ENCODE data around the gene PRKCQ.

The PRKCQ gene

DNA sequence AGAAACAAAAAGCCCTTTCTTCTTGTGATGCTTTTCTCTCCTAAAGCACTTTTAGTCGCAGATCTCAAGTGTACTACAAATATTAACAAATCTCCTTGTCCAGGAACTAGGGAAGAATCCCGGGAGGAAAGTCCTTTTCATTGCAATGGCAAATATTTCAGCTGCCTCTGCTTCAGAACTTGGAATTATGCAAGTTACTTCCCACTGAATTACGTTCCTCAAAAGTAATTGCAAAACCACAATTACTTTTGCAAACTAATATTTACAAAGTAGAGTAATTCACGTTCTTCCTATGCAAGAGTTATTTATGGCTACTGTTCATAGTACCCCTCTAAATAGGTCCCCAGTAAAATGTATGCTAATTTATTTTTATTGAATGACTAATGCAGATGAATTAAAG, 14.5 kb downstream of the PRKCQ start:
- DNase-seq: no peak

DNA sequence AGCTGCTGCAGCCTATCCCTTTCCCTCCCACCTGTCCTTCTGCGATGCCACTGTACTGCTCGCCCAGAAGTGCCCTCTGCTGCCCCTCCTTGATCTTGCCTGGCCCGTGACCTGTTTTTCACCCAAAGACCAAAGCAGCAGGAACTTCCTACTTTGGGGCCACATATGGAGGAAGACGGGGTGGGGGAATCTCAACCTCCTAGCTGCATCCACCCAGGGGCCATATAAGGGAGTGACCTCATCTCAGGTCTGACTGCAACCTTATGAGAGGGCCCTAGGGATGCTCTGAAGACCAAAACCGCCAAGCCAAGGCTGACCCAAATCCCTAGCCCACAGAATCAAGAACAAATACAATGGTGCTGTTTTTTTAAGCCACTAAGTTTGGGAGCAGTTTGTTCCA, 15.7 kb downstream of the PRKCQ start:
- DNase-seq: no peak

DNA sequence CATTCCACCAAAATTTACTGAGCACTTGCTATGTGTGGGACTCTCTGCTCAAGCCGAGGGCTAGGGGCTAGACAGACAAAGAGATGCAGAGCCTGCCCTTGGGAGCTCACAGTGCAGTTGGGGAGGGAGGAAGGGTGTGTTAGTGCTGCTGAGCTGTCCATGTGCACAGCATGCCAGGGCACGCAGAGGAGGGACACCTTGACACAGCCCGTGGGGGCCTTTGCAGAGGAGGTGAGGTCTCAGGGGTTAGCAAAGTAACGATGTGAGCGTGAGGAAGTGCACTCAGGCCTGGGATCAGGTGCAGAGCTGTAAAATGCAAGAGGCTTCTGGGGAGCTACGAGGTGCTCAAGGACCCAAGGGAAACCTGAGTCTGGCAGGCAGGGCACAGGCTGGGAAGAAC, 16.3 kb downstream of the PRKCQ start:
- no peak for DNase-seq

DNA sequence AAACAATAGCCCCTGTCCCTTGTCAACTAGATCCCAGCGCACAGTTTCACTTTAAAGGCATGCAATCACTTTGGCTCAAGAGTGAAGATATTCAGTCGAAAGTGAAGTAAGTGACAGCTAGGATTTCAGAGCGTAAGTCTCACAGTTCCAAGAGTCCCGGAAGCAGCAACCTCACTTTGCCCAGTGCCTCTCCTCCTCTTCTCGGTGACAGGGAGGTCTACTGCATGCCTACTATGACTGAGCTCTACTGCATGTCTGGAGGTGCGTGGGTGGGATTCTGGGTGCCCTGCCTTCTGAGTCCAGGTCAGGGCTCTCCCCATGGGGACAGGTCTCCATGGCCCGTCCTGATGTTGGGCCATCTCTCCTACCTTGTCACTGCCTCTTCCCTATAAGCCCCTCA, 17.0 kb downstream of the PRKCQ start:
- DNase-seq: peak; percentile 52

DNA sequence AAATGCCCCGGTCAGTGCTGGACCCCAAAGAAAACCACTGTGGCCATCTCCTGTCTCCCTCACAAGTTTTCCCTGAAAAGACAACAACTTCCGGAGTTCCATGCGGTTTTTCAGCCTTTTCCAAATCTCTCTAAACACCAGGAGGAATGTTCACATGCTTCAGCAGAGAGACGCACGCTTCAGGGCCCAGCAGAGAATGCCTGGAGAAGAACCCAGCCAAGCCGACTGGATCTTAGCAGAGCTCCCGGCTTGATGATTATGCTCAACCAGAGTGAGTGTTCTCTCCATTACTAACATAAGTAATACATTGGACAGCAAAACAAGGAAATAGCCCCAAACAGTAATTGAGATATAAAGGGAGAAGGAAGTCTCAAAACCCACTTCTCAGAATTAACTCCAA, 17.9 kb downstream of the PRKCQ start:
- DNase-seq: no peak

DNA sequence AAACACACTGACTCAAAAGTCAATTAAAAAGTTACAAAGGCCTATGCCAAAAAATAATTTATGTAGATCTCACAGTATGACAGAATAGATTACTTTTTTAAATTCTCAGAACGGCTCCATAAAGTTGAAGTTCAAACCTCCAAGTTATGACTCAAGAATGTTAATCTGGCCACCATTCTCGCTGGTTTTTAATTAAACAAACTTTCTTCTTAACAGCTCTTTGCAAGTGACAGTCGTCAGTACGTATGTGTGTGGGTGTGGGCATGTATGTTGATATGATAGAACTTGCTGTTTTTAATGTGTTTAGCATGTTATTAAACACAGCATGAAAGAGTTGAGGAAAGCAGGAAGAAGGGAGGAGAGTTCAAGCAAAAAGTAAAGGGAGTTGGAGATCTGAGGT, 18.5 kb downstream of the PRKCQ start:
- no peak for DNase-seq

DNA sequence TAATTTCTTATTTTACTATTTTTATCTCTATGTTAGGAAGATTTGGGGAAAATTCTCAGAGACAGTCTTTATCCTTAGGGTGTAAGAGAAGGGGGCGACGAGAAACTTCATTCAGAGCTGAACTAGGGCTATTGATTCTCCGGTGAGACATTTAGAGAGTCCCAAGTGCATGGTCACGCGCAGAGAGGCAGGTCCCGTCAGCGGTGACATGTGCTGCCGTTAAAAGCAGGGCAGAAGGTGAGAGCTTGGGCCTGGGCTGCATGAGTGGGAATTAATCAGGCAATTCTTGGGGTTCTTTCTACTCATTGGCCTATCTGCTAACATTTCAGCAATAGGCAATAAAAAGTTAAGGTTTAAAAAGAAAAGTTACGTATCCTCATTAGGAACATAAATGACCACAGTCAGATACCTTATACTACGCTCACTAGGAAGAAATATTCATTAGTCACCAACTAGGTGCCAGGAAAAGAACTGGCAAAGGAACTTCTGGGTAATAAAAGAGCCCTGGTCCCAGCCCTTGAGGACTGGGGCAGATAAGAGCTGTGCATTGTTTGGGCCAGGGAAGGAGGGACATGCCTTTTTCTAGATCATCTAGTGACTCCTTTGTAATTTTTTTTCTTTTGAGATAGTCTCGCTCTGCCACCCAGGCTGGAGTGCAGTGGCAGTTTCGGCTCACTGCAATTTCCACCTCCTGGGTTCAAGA, 21.2 kb downstream of the PRKCQ start:
- DNase-seq: no peak

DNA sequence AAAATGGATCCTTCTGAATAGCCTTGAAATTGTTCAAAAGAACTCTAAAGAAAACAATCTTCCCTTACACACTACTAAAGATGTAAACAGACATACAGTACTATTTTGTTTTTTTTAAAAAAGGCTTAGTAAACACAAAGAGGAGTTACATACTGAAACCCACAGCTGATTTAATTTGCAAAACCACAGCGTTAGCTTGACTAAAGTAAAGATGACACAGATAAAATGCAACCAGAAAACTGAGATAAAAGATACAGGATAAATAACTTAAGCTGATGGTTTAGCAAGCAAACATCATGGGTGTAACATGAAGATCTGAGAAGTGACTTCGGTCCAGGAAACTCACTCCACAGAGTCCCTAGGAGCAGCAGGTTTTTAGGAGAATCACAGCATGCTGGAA, 21.8 kb downstream of the PRKCQ start:
- no peak for DNase-seq

DNA sequence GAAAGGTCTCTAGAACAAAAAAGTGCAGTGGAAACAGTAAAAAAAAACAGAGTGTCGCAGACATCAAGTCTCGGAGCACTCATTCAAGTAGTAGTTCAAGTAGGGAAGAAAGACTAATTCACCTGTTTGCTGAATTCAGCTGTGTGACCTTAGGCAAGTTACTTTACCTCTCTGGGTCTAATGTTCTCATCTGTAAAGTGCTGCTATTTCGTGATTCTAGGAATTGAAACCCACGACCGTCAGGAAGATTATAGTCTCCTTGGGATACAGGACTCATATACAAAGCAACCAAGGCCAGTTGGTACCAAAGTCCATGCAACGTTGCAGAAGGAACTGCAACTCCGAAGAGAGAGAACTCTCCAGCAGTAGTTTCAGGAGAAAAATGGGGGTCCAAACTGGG, 26.1 kb downstream of the PRKCQ start:
- DNase-seq: no peak

DNA sequence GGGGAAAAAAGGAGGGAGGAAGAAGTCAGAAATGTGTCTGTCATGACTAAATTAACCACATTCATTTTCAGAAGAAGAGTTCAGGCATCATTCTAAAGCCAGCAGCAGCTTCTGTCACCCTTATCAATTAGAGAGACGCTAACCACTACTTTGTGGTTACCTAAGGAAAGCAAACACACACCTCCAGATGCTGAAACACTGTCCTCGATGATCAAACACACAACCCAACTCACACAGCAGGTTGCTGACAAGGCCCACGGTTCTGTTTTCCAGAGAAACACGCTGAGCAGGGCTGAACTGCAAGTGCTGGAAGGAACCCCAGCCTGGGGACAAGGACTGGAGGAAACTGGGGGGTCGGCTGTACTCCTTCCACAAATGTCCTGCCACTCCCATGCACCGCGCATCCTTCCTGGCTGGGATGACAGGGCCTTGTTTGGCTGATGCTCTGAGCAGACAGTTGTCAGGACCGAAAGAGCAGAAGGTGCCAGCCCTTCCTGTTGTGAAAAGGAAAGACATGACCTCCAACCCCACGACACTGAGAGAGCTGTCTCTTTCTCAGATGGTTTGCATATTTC, 36.6 kb downstream of the PRKCQ start:
- DNase-seq: peak; percentile 45

DNA sequence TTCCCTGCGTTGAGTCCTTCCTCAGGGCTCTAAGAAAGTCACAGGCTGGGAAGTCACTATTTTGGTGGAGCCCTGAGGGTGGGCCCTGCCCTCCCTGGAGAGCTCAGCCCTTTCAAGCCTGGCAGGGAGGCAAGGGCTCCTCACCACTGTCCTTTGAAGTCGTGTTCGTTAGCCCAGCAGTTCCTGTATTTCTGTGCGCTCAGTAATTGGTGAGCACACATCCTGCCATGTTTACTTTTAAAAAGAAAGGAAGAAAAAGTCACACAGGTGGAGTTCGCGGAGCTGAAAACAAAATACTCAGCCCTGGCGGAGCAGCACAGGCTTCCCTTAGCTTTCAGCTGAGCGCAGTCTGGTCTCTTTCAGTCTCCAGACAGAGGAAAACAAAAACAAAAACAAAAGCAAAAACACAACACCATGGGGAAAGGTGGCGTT, 37.1 kb downstream of the PRKCQ start:
- DNase-seq: peak; percentile 24

DNA sequence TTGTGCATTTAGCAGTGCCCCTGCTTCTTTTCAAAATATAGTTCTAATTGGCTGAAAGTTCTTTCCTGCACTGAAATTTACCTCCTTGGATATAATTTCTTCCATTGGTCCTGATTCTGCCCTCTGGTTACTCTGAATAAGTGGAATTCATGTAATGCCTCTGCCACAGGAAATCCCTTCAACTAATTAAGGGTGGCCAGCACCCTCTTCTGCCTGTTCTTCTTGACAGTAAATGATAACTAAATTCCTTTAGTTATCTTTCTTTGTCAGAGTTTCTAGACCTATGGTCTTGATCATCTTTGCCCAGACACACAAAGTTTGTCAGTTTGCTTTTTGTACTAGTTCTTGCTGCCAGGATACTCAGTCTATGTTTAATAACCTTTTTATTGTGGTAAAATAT, 40.2 kb downstream of the PRKCQ start:
- DNase-seq: no peak

DNA sequence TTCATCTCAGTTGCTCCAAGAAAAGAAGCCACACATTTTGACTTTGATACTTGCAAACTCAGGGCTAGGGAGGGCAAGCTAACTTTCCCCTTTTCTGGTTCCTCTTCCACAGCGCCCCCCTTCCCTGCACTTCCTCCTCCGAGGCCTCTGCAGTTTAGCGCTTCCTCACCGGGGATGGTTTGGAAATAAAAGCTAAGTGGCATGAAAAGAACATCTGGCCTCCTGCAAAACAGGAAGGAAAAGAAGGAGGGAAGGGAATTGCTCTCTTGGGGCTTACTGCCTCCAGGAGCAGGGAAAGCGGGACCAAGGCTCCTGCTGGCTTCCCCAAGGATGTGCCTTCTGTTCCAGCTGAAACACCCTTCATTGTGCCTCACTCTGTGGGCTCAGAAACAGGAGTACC, 42.3 kb downstream of the PRKCQ start:
- DNase-seq: no peak

DNA sequence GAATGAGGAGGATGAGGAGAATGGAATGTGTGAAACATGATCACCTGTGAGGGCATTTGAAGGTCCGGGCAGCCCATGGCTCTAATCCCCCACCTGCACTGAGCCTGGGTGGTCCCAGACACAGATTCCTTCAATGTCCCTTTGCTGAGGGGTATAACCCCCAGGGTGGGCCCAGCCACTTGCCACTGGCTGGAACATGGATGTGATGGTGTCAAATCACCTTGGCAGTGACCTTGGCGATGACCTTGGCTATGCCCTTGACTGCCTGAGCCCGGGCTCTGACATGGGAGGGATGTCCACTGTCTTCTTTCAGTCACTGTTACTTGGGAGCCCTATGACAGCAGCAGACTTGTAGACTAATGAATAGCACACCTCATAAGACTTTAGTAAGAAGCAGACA, 44.0 kb downstream of the PRKCQ start:
- DNase-seq: no peak

DNA sequence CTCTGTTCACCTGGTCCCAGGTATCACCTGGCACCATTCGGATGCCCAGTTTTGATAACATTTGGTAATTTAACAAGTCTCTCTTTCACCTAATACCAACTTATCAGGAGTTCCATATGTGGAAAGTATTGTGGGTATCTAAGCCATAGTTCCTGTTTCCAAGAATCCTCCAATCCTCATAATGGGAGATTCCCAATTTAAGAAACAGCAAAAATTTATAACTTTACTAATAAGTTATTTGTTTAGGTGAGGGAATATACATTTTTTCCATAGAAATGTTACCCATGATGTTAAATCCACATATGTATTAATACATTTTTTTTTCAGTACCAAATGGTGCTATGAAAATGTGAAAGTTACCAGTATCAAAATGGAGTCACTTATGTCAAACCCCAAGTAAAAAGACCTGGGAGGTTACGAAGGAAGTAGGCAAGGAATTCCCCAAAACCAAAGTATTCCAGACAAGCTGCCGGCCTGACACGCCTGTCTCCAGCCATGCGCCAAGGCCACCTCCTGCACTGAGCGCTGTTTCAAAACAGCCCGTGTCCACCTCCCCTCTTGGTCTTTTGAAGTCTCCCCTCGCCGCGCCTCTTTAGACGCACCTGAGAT, 44.8 kb downstream of the PRKCQ start:
- no peak for DNase-seq

DNA sequence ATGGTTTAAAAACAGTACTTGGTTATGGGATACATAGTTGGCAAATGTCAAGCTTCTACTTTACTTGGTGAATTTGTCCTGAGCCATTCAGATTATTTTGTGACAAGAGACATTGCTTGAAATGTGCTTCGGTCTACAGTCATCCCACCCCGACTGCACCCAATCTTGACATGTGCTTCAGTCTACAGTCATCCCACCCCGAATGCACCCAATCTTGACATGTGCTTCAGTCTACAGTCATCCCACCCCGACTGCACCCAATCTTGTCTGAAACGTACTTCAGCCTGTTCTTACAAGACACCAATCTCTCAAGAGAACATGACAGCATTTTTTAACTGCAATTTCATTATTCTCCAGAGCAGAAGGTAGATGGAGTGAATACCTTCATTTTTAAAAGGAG, 47.8 kb downstream of the PRKCQ start:
- DNase-seq: no peak

DNA sequence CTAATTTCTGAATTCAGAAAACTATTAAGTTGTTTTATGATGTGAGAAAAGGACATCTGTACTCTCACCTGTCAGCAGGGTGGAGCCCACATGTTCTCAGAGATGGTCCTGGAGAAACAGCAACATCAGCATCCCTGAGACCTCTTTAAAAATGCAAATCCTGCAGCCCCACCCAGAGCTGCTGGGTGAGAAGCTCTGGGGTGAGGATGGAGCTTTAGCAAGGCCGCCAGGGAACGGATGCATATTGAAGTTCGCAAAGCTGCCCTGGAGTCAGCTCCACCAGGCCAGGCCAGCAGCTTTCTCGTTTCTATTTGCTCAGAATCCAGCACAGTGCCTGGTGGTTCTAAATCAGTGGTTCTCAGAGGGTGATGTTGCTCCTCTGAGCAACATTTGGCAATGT, 49.1 kb downstream of the PRKCQ start:
- no peak for DNase-seq

DNA sequence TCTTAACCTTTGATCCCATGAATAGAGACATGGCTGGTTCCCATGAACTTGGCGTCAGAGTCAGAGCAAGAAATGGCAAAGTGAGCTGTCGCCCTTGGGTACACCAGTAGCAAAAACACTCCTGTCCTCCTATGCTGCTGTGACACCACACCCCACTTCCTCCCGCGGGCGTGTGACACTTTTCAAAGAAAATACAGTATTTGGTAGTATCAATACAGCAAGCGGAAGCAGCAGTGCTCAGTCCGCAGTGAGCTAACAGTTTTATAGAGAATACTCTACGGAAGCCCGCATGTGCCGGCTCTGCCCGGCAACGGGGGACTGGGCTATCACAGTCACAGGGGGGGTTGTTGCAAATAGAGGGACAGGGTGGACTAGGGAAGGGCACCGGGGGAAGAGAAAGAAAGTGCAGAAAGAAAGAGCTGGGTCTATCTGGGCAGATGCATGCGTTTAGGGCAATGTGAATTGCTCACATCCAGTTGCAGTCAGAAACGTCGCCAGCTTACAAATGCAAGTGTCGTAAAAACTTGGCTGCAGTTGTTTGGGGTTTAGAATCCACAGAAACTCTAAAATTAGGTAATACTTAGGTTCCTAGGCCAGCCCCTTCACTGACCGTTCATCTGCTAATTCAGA, 49.8 kb downstream of the PRKCQ start:
- peak; percentile 65 for DNase-seq

DNA sequence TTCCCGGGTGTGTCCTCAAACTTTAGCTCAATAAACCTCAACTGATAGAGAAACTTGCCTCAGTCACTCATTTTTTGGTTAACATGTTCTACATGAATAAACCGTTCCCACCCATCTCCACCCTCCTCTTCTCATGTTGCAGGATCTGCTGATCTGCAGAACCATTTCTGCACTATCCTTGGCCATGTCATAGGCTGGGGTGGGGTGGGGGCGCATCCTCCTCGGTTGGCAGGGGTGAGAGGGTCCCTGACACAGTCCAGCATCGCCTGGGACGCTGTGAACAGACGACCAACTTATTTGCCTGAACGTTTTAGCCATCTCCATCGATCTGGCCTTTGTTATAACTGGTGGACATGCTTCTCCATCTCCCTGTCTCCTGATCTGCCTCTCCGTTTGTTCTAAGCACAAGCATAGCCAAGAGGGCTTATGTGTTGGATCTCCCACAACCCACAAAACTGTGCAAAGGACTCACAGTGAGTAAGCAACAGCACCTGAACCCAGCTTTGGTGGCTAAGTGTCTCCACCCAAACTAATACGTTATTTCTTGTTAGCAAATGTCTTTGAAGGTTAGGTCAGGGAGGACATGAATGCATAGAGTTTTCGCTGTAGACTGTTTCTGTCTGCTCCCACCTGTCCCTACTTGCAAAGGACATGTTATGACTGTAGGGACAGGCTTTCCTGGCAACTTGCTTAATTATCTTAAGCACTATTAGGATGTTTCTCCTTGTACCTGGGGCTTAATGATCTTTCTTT, 51.7 kb downstream of the PRKCQ start:
- no peak for DNase-seq

DNA sequence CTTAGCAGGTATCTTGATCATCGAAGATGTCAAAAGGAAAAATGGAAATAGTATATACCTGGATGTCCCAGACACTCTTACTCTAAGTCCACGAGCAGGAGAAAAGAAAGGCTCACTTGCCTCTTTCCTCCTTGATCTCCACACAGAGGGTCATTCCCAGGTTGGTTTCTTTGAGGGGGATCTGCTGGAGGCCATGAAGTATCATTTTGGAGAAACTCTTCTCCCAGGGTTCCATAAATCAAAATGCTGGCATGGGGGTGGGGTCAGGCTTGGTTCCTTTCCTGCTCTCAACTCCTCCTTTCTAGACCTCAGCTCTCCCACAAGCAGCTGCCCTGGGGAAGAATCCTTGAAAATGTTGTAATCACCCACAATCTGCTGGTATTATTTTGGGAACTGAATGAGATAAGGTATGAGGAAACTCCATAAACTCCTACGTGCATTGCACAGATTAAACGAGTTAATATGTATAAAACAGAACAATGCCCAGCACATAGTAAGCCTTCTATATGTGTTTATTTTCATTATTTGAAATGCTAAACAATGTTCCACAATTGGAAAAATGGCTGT, 54.4 kb downstream of the PRKCQ start:
- no peak for DNase-seq

DNA sequence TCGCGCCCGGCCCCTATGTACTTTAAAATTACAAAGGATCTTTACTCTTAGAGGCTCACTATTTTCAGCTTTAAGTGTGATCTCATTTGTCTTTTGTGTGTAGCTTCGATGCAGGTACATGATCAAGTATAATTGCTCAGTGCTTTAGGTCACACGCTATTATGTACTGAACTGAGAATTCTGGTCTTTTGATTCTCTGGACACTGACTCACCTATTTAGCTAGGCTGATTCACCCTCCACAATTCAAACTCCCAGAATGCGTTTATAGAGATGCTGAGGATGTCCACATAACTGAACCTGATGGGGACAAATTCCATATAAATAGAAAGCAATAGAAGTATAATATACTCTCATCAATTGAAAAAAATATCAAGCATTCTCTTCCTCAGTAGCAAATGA, 57.8 kb downstream of the PRKCQ start:
- no peak for DNase-seq

DNA sequence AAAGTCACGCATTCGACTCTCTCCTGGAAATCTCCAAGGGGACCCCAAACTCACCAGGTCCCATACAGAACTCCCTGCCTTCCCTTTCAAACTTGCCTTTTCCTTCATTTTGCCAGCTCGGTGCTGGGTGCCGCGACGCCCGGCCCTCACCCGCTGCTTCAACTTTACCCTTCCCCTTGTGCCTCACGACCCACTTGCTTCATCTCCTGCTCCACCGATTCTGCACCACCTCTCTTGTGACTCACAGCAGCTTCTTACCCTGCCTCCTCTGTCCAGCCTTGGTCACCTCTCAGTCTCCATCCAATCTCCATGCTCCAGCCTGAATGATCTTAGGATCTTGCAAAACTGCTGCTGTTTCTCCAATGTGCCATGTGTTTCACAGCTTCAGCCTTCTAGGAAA, 59.9 kb downstream of the PRKCQ start:
- DNase-seq: no peak

DNA sequence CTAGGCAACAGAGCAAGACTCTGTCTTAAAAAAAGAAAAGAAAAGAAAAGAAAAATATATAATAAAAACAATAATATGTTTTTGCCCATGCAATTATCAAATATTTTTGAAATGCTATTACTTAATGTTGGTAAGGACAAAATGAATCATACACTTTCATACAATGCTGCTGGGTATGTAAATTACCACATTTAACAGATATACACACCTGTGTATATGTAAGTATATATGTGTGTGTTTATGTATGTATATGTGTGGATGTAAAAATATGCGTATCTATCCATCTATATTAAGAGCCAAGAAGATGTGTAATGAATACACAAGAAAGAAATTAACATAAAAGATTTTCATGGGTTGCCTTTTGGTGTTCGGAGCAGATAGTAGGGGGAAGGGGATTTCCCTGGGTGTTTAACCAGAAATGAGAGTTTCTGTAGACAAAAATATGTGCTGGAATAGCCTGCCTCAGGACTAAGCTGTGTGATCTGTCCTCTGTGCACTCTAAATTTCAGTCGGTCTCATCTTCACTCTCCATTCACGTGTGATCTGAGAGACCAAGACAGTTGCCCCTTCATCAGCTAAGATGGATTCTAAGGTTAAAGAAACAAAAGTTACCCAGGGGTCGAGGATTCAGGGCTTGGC, 61.2 kb downstream of the PRKCQ start:
- DNase-seq: no peak
